ENCODE measurements around the gene LTBR.
A peak's percentile ranks its signal among the peaks of the same experiment; 100 is the strongest.
"Not testable (repeated sequence)": the region's sequence is repeated elsewhere in the genome, so short reads cannot be mapped to it uniquely, and the experiment has no call there.

LTBR gene

GRCh38 chr12:6425590-6426531 is 41.9 kb downstream of the LTBR start:
- no peak for DNase-seq (ENCODE audit: low read depth, low spot score)

GRCh38 chr12:6426882-6427671 is 43.1 kb downstream of the LTBR start:
- peak; percentile 84 for DNase-seq (ENCODE audit: low read depth, low spot score)

GRCh38 chr12:6427796-6428195 is 43.8 kb downstream of the LTBR start:
- DNase-seq (ENCODE audit: low read depth, low spot score): not testable (repeated sequence)

GRCh38 chr12:6428326-6428725 is 44.4 kb downstream of the LTBR start:
- no peak for DNase-seq (ENCODE audit: low read depth, low spot score)

- DNase-seq (ENCODE audit: low read depth, low spot score): no peak
Measured at GRCh38 chr12:6430124-6430989, 46.4 kb downstream of the LTBR start.

- no peak for DNase-seq (ENCODE audit: low read depth, low spot score)
Measured at GRCh38 chr12:6432991-6433390, 49.0 kb downstream of the LTBR start.

GRCh38 chr12:6434205-6435140 is 50.5 kb downstream of the LTBR start:
- no peak for DNase-seq (ENCODE audit: low read depth, low spot score)

- DNase-seq (ENCODE audit: low read depth, low spot score): no peak
Measured at GRCh38 chr12:6435961-6436715, 52.2 kb downstream of the LTBR start.

GRCh38 chr12:6437586-6437985 is 53.6 kb downstream of the LTBR start:
- DNase-seq (ENCODE audit: low read depth, low spot score): no peak

GRCh38 chr12:6438345-6438744 is 54.4 kb downstream of the LTBR start:
- DNase-seq (ENCODE audit: low read depth, low spot score): no peak

GRCh38 chr12:6440391-6440790 is 56.4 kb downstream of the LTBR start:
- DNase-seq (ENCODE audit: low read depth, low spot score): no peak
